Fibroblast of lung (primary cell): Measurements from ENCODE around the gene INO80E.

ENCODE experiments used
- EZH2 ChIP-seq: IDR thresholded peaks from 2 replicates; pipeline ENCODE4 v1.5.1; 2012; ENCODE audit warnings: low read length, control low read depth, mild to moderate bottlenecking; ENCODE audit errors: missing control alignments
- TF ChIP-seq, protein P1 (sequence below), 2 donors: IDR thresholded peaks in 1 of 2; conservative IDR thresholded peaks in 1 of 2; 1 replicate in 1 of 2; 2 replicates in 1 of 2; pipeline ENCODE4 v1.5.1; 2011 to 2012; ENCODE audit warnings: low read length in 2 of 2, control low read depth in 1 of 2, inconsistent platforms in 1 of 2, low read depth in 1 of 2, mild to moderate bottlenecking in 1 of 2

DNA sequence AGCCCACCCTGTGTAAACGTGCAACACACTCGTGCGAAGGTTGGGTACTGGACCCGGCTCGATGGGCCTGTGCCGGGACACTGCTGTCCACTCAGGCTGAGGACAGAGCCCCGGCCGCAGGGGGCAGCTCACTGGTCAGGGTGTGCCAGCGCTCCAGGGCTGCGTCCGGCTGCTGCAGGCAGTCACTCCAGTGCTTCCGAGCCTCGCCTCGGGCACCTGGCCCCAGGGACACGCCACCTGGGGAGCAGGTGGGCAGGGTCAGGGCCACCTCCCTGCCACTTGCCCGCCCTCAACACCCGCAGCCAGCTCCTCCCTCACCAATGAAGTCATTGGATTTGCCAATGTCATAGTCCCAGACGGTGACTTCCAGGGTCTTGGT is 10.0 kb downstream of the INO80E start:
- TF ChIP-seq, protein P1, sequence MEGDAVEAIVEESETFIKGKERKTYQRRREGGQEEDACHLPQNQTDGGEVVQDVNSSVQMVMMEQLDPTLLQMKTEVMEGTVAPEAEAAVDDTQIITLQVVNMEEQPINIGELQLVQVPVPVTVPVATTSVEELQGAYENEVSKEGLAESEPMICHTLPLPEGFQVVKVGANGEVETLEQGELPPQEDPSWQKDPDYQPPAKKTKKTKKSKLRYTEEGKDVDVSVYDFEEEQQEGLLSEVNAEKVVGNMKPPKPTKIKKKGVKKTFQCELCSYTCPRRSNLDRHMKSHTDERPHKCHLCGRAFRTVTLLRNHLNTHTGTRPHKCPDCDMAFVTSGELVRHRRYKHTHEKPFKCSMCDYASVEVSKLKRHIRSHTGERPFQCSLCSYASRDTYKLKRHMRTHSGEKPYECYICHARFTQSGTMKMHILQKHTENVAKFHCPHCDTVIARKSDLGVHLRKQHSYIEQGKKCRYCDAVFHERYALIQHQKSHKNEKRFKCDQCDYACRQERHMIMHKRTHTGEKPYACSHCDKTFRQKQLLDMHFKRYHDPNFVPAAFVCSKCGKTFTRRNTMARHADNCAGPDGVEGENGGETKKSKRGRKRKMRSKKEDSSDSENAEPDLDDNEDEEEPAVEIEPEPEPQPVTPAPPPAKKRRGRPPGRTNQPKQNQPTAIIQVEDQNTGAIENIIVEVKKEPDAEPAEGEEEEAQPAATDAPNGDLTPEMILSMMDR (conservative IDR thresholded peaks at IDR 0.05 in 1 of 2, IDR thresholded peaks at IDR 0.05 in 1 of 2; ENCODE audit: low read depth in 1 of 2, low read length in 2 of 2): no peak
- no peak for TF ChIP-seq EZH2
